HG03108 (cell line): ENCODE measurements around the gene STAMBP.

Source experiments
- ATAC-seq: cut with Tn5 transposase; IDR thresholded peaks from one replicate; pipeline ENCODE4 v1.9.1; 2021; ENCODE audit warnings: moderate library complexity; ENCODE audit not compliant: unreplicated experiment

The STAMBP gene

DNA sequence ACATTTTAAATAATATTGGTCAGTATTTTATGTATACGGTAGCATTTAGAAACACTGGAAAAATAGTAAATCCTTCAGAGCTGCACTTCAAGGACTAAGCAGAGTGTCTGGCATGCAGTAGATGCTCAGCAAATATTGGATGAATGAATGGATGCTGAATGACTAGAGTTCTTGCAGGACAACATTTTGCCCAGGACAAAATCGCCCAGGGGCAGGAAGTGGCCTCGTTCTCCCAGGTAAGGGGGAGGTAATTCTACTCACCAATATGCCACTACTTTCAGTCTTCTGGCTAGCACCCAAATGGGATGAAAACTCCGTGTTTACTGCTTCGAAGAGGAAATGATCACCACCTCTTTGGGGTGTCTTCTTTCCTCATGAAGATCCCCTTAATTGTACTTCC, 93.9 kb downstream of the STAMBP start:
- no peak for ATAC-seq
